8988T (cell line): ENCODE results near the gene TSPOAP1.

Experiments used
- DNase-seq: peaks from one replicate; pipeline ENCODE4 v3.0.0; 2011

The TSPOAP1 gene

GRCh38 chr17:58302919-58303585 lies 25.5 kb downstream of the TSPOAP1 start:
- no peak for DNase-seq

GRCh38 chr17:58302171-58302918 lies 26.2 kb downstream of the TSPOAP1 start:
- DNase-seq, result no peak

- DNase-seq, result no peak
These were observed 27.0 kb downstream of the TSPOAP1 start for GRCh38 chr17:58301504-58302150.

DNA sequence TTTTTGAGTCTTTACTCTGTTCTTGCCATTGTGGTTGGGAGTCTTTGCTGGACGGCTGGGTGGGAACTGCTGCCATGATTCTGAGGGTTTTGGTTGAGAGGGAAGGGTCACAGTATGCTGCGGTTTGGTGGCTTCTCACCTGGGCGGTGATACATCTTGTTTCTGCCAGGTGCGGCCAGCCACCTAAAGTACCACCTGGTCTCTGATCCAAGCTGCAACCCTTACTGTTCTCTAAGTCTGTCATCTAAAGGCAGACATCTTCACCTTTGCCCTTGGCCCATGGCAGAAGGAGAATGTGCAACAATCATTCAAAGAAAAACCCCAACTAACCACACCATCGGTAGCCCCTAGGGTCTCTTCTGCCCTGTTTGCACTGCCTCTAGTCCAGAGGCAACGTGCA lies 28.3 kb downstream of the TSPOAP1 start:
- no peak for DNase-seq

DNA sequence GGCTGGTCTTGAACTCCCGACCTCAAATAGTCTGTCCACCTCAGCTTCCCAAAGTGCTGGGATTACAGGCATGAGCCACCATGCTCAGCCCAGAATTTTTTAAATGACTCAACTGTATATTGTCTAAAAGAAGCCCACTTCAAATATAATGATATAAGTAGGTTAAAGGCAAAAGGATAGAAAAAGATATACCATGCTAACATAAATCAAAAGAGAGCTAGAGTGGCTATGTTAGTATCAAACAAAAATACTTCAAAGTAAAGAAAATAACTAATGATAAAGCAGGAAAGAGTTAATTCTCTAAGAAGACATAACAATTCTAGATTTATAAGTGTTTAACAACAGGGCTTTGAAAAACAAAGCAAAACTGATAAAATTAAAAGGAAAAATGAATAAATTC lies 34.6 kb downstream of the TSPOAP1 start:
- no peak for DNase-seq

- no peak for DNase-seq
These were observed 37.3 kb downstream of the TSPOAP1 start for GRCh38 chr17:58291246-58291645.

- no peak for DNase-seq
These were observed 38.7 kb downstream of the TSPOAP1 start for GRCh38 chr17:58289869-58290268.

DNA sequence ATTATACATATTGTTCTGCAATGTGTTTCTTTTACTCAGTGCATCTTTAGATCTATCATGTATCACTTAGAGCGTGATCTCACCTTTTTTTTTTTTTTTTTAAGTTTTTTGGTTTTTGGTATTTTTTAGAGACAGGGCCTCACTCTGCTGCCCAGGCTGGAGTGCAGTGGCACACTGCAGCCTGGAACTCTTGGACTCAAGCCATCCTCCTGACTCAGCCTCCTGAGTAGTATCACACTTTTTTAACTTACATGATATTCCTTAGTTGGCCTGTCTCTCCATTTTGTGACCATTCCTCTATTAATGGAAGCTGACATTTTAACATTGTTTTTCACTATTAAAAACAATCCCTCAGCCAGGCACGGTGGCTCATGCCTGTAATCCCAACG lies 43.2 kb downstream of the TSPOAP1 start:
- no peak for DNase-seq

DNA sequence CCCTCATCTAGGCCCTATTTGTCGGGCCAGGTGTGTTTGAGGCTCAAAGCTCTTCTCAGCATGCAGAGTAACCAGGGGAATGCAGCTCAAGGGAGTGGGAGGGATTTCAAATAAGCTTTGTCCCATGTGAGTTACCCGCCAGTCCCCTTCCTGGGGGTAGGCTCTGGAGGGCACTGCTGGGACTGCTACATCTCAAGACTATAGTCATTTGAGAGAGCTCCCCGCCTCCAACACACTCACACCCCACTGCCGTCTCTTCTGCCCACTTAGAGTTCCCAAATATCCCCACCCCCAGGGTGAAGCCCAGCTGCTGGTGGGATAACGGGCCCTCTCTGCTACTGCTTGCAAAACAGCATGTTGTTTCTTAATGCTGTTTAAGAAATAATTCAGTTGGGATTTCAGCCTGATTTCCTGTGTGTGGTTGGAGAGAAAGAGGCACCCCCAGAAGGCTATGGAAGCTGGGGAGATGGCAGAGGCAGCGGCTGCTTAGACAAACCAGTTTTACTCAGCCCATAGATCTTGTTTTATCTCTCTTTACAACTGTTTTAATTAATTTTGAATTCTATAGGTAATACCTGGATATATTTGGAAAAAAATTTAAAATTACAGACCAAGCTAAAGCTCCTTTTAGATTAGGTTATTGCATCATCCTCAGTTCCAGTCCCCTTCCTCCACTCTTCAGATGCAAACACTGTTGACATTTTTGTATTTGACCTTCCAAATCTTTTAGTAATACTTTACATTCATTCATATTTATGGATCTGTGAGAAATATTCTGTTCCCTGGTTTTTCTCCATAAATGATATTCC lies 43.8 kb downstream of the TSPOAP1 start:
- DNase-seq, result no peak

GRCh38 chr17:58283674-58284612 lies 44.7 kb downstream of the TSPOAP1 start:
- no peak for DNase-seq

- no peak for DNase-seq
These were observed 46.2 kb downstream of the TSPOAP1 start for GRCh38 chr17:58282442-58282841.

DNA sequence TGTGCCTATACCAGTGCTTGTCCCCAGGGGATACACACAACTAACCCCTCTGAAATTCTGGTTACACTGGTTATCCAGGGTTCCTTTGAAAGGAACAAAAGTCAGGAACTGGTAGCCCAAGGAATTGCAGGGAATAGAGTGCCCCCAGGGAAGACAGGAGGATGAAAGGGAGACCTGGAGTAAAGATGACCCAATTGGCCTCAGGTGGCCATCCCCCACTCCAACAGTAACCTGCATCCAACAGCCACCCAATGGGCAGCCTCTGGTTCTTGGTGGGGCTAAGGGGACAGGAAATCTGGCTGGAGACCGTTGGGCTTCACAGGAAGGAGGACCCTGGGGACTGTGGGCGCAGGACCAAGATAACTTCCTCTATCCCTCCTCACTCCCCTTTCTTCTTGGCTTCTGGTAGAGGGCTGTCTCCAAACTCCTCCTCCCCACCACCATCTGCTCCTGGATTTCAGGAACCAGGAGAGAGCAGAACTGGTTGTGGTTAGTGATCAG lies 47.0 kb downstream of the TSPOAP1 start:
- no peak for DNase-seq

DNA sequence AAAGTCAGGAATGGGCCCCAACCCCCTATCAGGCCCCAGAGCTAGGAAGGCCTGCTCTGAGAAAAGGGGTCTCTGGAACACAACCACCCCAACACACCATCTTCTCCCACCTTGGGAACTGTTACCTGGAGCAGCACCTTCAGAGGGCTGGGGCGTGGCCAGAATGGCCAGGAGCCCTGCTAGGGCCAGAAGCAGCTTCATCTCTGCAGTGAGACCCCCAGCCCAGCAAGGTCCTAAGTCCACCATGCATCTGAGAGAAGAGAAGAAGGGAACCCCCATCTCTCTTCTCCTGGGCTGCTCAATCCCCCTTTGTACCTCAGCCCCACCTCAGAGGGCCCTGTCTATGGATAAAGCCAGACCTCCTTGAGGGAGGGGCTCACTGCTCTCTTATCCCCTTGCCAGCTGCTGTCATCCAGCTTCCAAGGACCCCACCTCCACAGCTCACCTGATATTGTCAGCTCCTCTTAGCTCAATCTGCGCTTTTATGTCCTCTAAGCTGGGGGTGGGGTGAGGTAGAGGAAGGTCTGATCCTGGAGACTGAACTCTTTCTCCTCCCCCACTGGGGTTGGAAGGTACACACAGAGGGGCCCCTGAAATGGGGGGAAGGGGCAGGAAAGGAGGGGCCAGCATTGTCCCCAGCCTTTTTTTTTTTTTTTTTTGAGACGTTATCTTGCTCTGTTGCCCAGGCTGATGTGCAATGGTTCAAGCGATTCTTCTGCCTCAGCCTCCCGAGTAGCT lies 47.9 kb downstream of the TSPOAP1 start, which contains the start of gene MPO:
TSS of gene MPO (minus strand) at position 456 of the 738 bp plus-strand sequence. CDS start at position 279, 177 bp downstream.
- DNase-seq, result no peak

DNA sequence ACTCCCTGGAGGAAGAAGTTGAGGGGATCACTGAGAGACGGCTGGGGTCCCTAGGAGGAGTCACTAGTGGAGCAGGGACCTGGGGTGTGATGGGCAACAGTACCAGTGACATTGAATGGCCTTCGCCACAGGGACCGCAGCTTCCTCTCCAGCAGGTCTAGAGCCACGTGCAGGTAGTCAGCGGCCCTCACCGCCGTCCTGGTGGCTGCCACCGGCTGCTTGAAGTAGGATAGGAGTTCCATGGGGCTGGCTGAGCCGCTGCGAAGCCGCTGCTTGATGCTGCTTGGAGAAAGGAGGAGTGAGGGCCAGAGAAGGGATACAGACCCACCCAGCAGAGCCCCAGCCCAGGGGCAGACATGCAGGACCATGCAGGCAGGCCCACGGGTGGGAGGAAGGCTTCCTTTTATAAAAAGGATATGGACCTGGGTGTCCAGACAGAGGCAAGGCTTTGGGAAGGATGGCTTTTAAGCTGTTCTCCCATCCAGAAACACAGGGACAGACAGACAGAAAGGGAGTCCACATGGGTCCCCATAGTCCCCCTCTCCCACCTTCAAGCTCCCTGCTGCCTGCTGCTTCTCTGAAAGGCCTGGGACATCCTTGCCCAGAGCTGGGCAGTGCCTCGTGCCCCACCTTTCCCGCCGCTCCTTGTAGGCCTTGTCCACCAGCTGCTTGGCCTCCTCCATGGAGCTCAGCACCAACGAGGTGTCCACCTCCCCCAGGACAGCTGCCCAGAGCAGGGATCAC lies 48.7 kb downstream of the TSPOAP1 start:
- no peak for DNase-seq

- no peak for DNase-seq
These were observed 49.4 kb downstream of the TSPOAP1 start for GRCh38 chr17:58279016-58279711.

DNA sequence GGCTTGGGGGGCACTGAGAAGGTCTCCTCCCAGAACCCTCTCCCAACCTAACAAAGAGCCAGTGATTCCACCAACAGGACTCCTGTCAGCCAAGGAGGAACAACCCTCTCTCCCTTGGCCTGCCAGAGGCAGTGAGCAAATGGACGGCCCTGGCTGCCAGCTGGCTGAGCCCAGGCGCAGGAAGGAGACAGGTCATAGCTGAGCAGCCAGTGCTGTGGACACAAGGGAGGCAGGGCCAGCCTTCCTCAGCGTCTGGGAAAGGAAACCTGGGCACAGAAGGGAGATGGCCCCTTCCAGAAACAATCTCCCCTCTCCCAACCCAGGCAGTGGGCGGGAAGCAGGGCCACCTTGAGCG lies 50.0 kb downstream of the TSPOAP1 start:
- DNase-seq, result no peak

GRCh38 chr17:58277802-58278595 lies 50.6 kb downstream of the TSPOAP1 start:
- DNase-seq, result no peak

DNA sequence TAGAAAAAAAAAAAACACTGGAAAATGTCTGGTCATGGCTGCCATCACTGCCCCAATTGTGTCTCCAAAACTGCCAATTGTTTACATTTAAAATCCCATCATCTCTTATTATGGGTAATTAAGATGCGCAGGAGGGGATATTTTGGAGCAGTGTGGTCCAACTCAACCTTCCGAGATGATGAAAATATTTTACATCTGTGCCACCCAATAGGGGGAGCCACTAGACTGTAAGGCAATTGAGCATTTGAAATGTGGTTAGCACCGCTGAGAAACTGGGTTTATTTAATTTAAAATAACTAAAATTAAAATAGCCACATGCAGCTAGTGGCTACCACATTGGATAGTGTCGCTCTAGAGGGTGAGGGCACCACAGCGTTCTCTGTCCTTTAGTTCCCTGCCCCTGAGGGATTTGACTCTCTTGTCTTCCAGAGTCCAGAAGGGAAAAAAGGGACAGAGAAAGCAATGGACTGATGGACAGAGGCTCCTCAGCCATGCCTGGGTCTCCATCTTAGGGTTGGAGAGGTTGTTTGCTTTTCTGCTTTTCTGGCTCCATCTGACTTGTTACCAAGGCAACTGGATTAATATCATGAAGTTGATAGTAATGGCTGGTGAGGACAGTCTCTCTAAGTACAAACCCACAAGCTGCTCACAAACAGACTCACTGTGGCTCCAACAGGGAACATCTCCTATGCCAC lies 51.3 kb downstream of the TSPOAP1 start:
- no peak for DNase-seq
